NB4 (cell line): ENCODE measurements around the gene CNPY3.

Experiments used
- CTCF ChIP-seq: IDR thresholded peaks from one replicate; pipeline ENCODE4 v1.5.1; 2012; ENCODE audit warnings: low read depth, low read length
- MAX ChIP-seq: IDR thresholded peaks from 2 replicates; pipeline ENCODE4 v1.6.1; 2011; ENCODE audit warnings: low read depth, low read length
- MYC ChIP-seq: IDR thresholded peaks from 2 replicates; pipeline ENCODE4 v1.6.1; 2011; ENCODE audit warnings: low read depth, low read length
- POLR2A ChIP-seq: IDR thresholded peaks from 2 replicates; pipeline ENCODE4 v1.6.1; 2011; ENCODE audit warnings: mild to moderate bottlenecking; ENCODE audit not compliant: insufficient read length; ENCODE audit errors: extremely low read depth

- TF ChIP-seq POLR2A (no peak), CTCF (no peak), MAX (no peak), MYC (no peak)
These were observed 3.9 kb upstream of the CNPY3 start for GRCh38 chr6:42925248-42925857.
